ENCODE results near the gene PPP2R1B.

Gene PPP2R1B

DNA sequence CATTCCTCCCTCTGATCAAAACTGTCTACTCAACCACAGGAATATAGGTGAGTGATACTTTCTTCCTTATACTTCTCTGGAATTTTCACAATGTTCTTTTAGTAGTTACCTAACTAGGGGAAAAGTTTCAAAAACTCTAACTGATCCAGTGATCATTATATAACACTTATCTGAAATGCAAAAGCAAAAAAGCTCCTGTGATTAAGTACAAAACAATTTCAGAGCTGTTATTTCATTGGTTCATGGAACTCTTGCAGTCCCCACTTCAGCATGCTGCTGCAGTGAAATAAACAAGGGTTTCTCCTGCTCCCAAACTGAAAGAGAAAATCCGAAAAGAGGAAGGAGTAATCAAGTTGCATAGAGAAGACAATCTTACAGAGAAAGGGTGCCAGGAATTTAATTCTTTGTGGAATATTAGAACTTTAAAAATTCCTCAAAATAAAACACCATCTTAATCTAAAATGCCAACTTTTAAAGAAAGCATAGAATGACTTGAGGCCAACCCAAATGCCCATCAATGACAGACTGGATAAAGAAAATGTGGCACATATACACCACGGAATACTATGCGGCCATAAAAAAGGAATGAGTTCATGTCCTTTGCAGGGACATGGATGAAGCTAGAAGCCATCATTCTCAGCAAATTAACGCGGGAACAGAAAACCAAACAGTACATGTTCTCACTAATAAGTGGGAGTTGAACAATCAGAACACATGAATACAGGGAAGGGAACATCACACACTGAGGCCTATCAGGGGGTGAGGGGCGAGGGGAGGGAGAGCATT is 20.3 kb downstream of the PPP2R1B start:
- no peak for DNase-seq

DNA sequence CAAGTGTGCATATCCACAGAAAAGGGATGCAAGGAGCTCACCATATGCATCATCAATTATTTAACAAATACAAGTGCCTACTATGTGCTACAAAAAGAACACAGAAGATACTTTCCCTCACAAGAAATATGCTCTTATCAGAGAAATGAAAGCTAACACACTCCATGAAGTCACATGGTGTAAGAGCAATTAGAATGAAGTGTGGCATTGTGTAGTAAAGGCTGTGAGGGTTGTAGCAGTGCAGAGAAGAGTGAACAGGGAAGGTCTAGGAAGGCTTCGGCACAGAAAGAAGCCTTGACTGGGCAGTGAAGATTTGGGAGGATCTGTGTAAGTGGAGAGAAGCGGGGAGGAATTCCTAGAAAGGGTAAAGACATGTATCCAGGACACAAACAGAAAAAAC is 22.5 kb downstream of the PPP2R1B start:
- DNase-seq: no peak

- no peak for DNase-seq
These were observed 24.4 kb downstream of the PPP2R1B start for GRCh38 chr11:111741751-111742150.

DNA sequence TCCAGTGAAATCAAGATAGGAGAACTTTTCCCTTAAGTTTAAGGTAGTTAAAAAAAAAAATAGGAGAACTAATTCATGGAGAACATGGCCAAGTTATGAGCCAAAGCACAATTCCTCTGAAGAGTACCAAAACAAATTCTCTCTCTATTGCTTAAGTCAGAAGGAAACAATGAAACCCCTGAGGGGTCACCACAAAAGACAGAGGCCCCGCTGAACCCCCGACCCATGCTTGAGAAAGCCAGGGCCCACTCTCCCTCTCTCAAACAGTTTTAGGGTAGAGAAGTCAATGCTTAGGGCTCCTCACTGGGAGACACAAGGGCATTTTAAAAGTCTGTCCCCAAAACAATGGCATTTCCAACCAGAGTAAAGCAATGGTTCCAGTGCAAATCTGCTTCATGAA is 26.9 kb downstream of the PPP2R1B start:
- no peak for DNase-seq

DNA sequence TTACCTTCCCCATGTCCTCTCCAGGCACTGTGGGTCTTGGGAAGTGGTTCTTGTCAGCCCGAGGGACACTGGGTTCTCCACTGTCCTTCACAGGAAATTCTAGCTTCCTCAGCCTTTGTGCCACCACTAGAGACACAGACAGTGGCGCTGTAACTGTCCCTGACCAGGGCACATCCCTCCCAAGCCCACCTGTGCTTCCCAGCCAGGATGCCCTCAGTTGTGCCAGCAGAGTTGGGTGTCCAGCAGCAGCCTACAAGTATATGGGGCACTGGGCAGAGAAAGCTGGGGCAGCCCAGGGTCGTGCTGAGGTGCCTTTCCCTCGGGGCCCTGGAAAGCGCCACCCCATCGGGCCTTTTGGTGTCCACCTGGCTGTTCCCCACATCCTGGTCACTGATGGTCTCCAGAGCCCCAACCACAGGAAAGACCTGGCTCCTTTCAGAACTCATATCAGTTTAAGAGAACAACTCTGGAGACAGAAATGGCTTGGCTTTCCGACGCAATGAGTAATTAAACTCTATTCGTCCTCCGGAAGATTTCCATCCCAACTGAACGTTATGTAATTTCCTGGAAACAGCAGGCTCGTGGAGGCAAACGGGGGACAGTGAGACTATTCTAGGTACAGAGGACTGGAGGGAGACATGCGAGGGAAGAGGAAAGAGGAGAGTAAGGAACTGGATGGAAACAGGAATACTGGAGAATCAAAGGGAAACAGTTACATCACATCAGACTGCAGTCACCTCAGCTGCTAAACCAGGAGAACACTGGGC is 28.6 kb downstream of the PPP2R1B start:
- DNase-seq: no peak

DNA sequence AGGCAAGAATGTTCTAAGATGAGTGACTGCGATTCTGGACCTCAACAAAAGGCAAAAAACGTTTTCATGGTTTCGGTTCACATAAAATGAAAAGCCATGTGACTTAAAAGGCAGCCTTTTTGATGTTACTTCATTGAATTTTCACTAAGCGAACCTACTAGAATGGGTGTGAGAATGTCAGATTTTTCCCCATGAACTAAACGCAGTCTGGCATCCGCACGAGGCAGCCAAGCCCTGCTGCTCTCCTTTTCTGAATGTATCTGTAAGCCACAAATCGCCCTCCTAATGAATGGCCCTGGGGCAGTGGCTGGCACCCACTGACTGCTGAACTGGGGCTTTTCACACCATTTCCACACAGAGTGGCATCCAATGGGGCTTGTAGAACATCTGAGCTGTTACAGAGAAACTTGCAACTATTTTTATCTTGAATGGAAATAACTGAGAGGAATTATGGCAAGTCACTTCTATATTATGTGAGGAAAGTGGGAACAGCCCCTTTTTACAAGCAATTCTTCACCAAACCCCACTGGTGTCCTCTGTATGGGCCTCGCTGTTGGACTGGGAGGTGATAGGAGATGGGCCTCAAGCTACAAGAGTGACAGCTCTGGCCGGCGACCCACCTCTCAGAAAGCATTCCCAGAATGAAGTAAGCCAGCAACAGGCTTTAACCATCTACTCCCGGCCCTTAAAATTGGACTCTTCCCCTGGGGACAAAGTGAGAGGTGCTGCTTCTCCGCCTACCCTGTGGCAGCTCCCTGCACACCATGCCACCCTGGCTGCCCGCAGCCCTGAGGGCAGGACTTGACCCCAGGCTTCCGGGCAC is 29.4 kb downstream of the PPP2R1B start:
- DNase-seq: no peak

DNA sequence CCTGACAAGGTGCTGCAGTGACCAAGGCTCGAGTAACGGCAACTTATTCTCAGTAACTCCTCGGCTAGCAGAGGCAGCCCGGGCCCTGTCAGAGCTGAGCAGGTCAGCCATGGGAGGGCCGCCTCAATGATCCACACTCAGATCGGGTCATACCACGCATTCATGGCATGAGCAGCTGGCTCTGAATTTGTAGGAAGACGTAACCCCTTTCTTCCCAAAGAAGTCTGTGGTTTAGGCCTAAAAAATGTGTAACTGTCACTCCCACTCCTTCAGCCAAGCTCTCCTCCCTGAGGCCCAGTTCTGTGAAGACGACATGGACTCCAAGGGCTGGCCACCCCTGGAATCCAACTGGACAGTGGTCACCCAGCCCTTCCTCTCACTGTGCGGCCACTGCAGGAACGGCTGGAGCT is 30.0 kb downstream of the PPP2R1B start:
- DNase-seq: no peak

DNA sequence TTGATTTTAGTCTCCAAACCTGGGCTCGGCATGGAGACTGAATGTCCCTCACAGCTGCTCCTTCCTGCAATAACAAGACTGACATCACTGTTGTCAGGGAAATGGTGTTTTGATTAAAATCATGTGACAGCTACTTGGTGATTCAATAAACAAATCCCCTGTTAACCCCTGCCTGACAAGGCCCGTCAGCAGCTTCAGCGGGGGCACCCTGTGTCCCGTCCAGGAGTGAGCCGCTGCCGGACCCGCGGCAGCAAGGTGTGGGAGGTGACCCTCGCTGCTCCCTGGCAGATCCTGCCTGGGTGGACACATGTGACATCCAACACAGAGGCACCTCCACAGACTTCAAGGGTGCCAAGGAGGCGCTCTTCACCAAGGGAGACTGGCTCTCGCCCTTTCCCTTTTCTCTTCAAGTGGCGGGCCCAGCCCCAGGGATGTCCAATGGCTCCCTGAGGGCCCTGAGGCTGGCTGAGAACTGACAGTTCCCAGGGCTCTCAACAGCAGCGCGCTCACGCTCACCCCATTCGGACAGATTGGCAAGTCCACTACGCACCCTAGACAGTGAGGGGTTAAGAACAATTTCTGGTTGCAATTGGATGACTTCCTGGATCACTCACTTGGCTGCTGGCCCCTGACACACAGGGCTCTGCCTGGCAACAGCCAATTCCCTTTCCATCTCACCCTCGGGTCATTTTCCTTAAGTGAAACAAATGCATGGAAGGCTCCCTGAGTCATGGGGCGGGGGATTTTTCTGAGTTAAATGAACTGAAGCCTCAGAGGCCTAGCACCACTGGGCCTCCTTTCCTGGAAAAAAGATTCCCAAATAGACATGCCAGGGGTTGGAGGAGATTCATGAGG is 30.7 kb downstream of the PPP2R1B start:
- peak; percentile 91 for DNase-seq

- DNase-seq: no peak
These were observed 31.3 kb downstream of the PPP2R1B start for GRCh38 chr11:111734954-111735261.

DNA sequence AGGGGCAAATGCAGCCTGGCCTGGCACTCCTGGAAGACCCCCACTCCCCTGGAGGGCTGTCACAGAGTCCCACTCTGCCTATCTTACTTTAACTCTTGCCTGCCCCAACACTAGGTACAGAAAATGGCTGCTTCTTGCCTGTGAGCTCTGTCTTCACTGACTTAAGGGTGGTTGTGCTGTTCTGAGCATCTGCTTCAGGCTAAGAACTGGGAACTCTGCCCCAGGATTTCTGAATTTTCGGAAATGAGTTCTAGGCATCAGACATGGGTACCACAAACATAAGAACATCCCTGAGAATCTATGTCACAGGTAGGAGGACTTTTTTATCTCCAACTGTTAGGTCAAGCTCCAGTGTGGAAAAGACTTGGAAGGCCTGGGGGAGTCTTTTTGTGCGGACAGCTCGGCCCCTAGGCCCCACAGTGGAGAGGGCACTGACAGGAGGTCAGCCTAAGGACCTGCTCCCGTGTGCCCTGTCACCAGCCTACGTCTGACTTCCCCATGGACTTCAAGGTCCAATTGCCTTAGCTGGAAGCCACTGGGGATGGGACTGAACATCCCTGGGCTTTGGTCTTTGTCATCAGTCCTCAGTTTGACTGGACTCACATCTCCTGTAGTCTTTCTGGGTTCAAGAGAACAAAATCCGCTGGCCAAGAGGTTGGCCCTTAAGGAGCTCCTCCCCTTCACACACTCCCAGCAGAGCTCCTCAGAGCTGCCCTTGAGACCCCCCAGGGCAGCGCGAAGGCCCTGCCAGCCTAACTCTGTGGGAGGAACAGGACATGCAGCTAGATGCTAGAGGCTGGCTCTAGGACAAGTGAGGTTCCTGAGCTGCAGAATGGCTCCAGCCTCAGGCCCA is 31.9 kb downstream of the PPP2R1B start:
- DNase-seq: peak; percentile 24

DNA sequence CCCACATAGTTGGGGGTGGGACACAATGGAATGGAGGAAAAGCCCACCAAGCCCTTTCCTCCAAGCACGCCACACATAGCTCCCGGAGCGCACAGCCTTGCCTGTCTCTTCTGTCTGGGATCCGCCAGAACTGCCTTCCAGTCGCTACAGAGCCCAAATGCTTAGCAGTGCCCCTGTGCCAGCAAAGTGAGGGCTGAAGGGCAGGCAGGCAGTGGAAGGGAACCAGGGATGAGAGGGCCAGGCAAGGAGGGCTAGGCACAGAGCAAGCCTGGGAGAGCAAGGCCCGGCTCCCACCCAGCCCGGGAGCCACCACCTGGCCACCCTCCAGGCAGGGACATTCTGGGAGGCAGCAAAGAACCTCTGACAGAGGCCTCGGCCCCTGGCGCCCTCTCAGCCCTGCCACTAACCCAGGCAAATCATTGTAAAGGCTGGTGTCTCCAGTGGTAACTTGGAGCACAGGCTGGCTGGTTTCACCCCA is 32.5 kb downstream of the PPP2R1B start:
- DNase-seq: no peak

- DNase-seq: no peak
These were observed 33.2 kb downstream of the PPP2R1B start for GRCh38 chr11:111733016-111733415.

DNA sequence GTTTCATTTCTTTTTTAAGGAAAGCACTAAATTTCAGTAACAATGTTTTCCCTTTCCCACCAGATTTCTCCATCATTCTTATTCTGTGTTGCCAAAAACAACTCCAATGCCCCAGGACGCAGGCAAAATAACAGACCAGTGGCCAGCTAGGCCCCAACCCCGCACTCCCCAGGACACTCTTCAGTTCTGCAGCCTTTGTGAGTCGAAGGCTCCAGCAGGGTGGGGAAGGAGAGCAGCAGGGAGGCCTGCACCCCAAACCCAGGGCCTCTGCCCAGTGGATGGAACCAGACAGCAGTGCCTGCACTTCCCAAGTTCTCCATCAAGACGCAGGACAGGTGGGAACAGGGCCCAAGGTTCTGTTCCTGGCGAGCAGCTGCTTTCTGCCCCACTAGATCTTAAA is 34.4 kb downstream of the PPP2R1B start:
- DNase-seq: no peak

DNA sequence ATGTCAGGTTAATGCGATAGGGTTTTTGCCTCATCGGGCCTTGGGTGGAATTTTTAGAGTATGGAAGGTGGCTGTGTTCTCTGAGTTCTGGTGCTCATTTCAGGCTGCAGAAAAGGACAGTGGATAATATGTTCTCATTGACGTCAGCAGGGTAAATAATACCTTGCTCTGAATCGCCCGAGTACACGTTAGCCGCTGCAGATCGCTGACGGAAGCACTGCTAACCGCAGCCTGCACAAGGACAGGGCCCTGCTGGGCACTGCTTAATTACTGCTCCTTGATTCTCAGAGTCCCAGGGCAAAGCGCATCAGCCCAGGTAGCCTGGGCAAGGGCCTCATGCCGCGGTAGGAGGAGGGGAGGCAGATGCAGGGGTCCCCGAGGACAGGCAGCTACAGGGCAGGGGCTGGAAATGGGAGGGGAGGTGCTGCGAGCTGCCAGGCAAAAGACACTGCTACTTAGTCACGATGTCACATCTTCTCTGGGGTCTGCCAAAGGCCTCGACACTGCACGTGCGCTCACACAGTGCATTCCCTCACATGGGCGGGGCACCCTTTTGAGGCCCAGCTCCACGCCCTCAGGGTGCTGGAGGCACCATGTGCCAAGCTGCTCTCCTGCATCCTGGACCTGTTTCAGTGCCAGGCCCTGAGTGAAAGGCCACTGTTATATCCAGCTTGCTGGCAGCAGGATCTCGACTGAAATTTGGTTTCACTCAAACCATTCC is 35.2 kb downstream of the PPP2R1B start:
- DNase-seq: peak; percentile 82

DNA sequence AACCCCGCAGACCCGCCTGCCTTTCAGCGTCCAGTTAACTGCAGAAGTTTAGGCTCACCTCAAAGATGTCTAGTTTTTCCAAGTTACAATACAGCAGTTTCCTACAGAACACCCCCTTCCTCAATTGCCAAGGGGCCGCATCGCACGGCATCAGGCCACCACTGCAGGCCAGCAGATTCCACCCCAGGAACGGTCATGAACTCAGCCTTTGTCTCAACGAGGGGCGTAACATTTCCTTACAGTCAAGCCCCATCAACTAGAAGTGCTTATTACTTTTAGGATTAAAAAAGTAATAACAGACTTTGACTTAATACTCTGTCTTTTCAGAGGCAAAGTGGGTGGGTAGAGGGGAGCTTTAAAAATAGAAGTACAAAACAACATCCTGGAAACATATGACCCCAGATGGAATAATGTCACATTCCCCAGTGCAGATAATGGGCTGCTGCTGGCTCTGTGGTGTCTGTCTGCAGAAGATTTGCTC is 36.3 kb downstream of the PPP2R1B start:
- DNase-seq: peak; percentile 67

DNA sequence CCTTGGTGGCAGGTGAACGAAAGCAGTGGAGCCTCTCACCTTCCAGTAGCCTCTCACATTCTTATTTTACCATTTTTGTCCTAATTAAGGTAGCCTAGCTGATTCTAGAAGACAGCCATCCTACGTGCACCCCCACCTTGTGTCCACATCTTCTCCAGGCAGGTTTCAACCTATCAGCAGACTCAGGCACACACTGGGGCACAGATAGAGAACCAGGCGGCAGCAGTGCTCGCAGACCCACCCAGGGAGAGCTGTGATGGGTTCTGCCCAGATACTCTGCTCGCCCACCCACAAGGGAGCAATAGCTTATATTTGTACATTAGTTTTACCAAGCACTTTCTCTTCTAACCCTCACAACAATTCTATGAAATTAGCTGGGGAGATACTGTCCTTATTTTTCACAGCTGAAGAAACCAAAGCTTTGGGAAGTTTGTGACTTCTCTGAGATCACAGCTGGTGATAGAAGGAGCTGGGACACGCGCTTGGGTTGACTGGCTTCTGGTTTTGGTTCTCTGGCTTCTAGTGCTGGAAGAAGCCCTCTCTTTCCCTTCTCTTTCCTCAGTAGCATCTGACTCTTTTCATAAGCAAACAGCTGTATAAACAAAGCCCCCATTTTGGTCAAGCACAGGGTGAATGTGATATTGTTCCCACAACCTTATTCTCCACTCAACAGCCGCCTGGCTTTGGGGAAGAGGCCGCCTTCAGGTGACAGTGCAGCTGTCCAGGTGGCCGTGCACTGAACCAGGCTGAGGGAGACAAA is 36.9 kb downstream of the PPP2R1B start:
- peak; percentile 88 for DNase-seq

- DNase-seq: no peak
These were observed 38.8 kb downstream of the PPP2R1B start for GRCh38 chr11:111727431-111727830.

DNA sequence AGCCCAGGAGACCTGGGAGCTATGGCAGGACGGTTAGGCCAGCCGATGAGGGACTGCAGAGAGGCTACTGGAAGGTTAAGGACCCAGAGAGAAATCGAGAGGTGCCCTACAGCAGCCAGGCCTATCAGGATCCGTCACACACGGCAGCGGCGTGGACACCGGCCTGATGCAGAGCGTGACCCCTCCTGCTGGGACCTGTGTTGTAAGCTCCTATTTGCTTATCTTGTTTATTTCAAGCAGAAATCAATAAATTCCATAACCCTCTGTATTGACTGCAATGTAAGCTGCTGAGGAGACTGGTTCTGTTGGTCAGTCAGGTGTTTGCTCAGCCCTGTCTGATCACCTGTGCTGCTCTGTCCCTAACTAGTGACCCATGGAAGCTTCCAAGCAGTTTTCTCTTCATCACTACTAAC is 39.9 kb downstream of the PPP2R1B start:
- no peak for DNase-seq

- DNase-seq: no peak
These were observed 40.6 kb downstream of the PPP2R1B start for GRCh38 chr11:111725621-111726020.

- no peak for DNase-seq
These were observed 41.5 kb downstream of the PPP2R1B start for GRCh38 chr11:111724615-111725129.

Data from NCI-H1092 treated with DMSO at 0.1 percent for 48 hours (cell line).